Activated CD4-positive, alpha-beta T cell treated with anti-CD3 and anti-CD28 coated beads for 1 hour (primary cell): ENCODE data around the gene IGF2BP2.

ENCODE experiments used
- DNase-seq: peaks from one replicate; pipeline ENCODE4 v3.0.0-alpha.2; 2020

Gene IGF2BP2

DNA sequence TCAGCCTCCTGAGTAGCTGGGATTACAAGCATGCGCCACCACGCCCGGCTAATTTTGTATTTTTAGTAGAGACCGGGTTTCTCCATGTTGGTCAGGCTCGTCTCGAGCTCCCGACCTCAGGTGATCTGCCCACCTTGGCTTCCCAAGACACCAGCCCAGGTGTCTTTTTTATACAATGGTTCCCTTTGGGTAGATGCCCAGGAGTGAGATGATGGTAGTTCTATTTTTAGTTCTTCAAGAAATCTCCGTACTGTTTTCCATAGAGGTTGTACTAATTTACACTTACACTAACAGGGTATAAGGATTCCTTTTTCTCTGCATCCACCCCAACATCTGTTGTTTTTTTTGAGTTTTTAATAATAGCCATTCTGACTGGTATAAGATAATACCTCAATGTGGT, 94.3 kb downstream of the IGF2BP2 start:
- DNase-seq = no peak

DNA sequence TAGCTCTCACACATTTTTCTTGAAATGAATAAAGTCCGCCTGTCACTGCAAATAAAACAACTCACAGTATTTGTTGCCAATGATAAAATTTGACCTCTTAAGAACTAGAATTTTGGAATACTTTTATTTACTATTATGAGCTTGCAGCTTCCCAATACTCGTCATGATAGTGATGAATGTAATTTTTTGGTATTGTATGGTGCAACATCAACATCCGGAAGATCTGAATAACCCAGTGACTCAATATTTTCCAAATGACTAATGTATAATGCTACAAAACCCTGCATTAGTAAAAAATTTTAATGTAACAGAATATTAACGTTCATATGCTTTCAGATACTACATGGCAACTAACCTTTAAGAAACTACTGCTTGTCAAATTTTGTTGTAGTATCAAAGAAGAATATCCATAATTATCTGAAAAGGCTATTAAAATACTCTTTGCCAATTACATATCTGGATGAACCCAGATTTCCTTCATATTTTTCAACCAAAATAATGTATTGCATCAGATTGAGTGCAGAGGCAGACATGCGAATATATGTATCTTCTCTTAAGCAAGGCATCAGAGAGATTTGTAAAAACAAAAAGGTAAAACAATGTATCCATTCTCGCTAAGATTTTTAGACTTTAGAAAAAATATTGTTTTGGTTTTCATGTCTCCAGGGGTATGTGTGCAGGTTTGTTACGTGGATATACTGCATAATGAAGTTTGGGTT, 95.3 kb downstream of the IGF2BP2 start:
- DNase-seq = no peak

DNA sequence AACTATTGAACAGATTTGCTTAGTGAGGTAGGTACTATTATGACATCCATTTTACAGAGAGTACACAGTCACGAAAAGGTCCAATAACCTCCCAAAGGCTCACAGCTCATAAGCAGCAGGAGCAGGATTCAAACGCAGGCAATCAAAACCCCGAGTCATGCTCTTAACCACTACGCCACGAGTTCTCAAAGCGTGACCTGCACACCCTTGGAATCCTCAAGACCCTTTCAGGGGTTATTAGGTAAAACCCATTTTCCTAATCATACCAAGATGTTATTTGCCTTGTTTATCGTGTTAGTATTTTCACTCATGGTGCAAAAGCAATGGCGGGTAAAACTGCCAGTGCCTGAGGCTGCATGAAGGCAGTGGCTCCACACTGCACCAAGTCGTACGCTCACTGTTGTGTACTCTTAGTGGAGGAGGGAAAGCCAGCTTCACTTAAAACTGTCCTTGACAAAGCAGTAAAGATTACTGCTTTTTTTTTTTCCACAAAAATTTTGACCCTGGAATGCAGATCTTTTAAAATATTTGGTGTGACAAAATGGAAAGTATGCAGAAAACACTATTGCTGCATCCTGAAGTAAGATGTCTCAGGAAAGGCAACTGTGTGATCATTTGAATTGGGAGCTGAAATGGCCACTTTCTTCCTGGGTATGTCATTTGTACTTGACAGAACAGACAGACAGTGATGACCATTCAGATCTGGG, 96.1 kb downstream of the IGF2BP2 start:
- no peak for DNase-seq

DNA sequence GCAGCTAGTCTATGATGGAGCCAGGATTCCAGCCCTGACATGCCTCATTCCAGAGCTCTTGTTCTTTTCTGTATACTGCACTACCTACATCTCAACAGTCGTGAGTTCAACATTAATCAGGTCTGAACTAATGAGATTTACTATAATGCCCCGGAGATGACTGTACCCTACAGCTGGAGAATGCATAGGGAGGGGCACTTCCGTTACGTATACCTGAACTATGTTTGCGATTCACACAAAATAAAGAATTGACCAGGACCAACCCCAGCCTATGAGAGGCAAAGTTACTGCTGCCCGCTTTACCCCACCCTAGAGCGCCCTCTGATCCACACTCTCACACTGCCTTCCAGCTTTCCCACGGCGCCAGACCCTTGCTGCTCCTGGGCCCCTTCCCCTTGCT, 97.0 kb downstream of the IGF2BP2 start:
- DNase-seq = no peak

DNA sequence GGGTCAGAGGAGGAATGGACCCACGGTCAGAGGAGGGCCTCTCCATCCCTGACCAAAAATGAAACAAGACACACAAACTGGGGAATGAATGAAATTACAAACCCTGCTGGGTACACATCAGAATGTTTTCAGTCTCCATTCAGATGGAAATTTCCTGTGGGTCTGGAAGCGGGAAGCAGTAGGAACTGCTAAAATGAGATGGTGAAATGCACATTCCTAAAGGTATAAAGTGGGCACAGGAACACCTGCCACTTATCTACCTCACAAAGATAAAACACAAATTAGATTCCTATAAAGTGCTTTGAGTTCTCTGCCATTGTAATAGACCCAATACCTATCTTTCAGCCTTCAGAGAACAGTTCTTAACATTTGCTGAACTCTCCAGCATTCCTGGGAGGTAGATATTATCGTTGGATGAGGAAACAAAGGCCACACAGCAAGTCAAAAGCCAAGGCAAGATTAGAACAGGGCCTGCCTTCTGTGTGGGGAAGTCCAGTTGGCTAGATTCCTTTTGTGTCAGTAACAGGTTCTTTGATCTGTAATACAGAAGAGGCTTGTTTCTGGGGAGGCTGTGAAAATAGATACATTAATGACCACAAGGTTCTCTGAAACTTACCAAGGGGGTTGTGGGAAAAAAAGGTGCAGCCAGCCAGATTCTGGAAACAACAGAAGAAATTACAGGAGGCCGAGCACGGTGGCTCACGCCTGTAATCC, 98.4 kb downstream of the IGF2BP2 start:
- no peak for DNase-seq

DNA sequence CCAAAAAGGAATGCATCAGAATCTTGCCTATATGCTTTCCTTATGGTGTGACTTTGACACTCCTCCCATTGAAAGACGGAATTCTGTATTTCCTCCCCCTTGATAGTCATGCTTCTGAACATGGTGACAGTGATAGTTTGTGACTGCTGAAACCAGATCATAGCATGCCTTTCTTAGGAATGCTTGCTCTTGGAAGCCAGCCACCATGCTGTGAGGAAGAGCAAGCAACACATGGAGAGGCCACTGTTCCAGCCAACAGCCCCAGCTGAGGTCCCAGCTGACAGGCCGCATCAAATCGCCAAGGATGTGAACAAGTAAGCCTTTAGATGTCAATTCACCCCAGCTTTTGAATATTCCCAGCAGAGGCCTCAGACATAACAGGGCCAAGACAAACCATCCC, 100.1 kb downstream of the IGF2BP2 start:
- no peak for DNase-seq

DNA sequence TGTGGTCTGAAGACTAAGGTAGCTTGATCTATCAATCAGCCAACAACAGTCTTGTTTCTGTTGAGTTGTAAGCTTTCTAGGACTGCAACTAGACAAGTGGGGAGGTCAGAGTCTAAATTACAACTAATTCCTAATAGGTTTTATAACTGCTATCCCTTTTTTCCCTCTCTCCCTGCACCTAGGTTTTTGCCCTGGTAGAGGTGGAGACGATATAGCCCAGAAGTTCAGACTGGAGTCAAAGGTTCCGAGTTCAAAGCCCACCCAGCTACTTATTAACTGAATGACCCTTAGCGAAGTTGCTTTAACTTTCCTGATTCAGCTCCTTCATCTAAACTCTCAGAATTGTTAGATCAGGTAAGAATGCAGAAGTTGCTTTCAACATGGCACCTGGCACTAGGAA, 100.6 kb downstream of the IGF2BP2 start:
- no peak for DNase-seq

DNA sequence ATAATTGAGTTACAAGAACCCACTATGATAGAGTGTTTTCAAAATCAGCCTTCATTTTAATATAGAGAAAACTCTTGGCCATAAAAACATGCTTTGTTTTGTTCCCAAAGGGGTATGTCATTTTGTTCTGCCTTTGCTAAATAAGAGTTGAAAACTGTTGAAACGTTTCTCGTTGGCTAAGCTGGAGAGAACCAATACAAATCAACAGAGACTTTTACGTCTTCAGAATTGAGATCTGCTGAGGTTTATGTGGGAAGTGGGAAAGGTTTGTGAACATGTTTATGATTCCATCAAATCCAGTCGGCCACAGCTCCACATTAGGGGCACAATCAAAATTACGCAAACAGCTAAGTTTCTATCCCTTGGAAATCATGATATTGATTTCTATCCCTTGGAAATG, 102.0 kb downstream of the IGF2BP2 start:
- DNase-seq = no peak

DNA sequence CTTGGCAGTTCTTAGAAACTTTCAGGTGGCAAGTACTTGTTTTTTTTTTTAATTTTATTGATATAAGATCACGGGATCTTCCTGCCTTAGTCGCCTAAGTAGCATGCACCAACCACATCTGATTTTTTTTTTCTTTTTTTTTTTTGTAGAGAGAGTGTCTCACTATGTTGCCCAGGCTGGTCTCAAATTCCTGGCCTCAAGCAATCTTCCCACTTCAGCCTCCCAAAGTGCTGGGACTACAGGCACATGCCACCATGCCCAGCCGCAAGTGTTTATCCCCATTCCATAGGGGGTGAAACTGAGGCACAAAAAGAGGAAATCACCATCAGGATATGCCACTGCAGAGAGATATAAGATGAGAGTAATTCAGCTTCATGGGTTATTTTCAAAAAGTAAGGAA, 102.9 kb downstream of the IGF2BP2 start:
- no peak for DNase-seq

DNA sequence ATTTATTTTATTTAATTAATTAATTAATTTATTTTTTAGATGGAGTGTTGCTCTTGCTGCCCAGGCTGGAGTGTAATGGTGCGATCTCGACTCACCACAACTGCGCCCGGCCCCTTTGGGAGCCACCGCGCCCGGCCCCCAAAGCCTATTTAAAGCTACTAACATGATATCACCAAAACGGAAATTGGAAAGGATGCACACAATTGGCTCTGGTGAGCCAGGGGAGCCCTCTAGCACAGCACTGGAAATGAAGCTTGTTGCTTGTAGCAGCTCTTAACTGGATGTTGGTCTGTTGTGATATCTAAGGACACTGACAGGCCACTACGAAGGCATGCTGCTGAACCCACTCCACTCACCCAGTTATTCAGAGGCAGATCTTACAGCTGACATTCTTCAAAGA, 104.5 kb downstream of the IGF2BP2 start:
- DNase-seq = no peak

DNA sequence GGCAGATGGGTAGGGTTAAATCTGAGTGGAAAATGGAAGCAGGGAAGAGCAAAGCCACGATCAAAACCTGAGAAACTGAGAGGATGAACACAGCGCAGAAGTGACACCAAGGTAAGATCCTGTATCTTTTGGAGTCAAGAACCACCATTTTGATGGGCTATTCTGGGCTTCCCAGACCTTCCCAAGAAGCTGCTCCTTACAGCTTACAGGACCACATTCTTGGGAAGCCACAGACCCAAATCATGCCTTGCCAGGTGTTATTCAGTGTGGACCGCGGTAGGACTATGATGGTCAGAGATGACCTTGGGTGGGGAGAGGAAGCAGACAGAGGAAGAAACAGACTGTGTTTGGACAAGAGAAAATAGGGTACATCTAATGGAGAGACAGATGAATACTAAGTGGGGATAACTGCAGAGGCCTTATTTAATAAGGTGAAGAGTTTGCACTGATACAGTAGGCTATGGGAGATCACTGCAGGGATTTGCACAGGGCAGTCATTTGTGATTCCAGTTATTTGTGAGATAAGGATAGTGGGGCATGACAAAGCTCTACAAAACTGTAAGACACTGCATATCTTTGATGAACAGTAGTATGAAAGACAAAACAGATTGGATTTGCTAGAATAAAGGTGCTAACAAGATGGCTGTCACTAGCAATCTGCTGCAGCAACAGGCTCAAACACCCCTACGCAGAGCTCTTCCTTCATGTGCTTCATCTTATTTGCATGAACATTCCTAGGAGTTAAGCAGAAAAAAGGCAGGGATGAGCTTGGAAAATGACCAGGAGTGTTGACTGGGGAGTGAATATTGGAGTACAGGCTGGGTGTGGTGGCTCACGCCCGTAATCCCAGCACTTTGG, 105.9 kb downstream of the IGF2BP2 start:
- no peak for DNase-seq

DNA sequence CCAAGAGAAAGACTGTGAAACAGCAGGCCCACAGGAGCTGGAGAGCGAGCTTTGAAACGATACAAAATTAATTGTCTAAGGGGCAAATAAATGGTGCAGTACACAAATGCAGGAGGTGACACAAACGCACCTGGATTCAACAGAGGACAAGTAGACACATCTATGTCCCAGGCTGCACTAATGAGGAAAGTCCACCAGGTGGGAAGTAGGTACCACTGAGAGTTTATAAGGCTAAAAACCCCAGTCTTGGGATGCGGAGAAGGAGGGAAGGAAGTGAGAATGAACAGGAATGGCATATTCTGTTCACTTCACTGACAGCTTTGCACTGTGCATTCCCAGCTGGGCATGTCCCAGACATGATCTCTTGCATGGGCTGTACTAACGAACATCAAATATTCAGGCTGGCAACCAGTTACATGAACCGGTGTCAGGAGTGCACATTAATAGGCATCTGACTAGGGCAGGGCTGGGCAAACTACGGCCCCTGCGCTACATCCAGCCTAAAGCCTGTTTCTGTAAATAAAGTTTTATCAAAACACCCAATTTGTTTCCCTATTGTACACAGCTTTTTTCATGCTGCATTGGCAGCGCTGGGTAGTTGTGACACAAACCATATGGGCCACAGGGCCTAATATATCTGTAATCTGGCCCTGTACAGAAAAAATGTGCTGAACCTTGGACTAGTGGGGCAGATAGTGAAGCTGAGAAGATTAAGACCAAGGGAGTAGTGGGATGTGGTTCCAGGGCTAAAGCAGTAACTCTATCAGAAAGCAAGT, 107.0 kb downstream of the IGF2BP2 start:
- DNase-seq = no peak

DNA sequence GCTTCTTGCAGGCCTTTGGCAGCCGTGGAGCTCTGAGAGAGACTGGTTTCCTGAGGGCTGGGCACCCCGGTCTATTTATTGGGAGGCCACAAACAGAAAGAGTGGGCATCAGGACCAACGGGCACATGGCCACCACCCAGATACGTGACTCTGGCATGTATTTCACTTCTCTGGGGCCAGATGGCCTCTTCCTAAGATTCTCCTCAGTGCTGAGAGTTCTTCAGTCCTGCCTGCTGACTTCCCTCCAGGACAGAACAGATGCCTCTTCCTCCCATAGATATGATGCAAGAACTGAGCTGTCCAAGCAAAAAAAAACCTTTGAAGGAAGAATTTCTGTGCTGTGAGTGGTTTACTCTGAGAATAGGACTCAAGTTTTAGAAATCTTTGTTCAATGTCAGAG, 107.7 kb downstream of the IGF2BP2 start:
- no peak for DNase-seq

DNA sequence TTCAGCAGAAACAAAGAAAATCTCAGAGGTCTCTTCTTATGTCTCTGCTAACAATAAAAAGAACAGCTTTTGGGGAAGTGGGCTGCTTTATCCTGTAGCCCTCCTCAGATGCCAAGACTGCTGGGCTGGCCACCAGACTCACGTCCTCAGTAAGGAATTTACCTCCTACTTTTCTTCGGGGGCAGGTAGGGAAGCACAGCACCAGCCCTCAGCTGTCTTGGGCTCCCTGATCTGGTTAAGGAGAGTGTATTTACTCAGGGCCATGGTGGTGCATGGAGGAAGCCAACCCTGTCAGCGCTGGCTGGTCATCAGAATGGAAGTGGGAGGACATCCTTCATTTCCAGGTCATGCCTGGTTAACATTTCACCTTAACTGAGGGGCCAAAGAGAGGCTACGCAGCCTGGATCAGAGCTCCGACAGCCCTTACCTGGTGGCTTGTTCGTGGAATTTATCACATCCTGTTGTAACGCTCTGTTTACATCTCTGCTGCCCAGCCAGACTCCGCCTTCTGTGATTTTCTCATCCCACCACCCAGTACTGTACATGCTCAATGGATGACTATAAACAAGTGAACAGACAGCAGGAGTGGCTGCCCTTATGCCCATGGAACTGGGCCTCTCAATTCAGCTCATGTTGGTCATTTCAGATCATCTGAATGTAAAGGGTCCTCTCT, 108.3 kb downstream of the IGF2BP2 start:
- DNase-seq = no peak

DNA sequence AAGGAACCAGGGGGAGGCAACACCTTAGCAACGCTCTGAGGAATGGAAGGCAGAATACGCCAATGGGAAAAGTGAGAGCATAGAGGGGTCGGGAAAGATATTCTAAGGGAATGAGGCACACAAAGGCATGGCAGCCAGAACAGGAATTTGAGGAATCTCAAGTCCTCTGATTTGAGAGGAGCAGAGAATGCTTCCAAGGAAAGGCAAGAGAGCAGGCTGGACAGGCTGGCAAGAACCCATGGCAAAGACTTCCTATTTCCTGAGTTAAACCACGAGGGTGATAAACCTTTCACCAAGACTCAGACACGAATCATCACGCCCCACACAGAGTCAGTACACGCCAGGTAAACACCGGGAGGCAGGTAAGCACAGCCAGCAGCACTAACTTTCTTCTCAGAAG, 109.8 kb downstream of the IGF2BP2 start:
- no peak for DNase-seq

DNA sequence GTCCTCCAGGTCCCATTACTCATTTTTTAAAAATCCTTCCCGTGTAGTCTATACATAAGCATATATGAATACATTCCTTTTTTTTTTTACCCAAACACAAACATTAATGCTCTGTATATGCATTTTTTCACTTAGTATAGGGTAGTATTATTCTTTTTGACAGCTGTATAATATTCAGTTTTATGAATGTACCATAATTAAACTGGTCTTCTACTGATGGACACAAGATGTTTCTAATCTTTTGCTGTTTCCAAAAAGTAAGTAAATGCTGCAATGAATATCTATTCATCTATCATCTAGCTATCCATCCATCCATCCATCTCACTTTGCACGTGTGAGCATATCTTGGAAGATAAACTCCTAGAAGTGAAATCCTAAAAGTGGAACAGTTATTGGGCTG, 110.8 kb downstream of the IGF2BP2 start:
- DNase-seq = no peak

DNA sequence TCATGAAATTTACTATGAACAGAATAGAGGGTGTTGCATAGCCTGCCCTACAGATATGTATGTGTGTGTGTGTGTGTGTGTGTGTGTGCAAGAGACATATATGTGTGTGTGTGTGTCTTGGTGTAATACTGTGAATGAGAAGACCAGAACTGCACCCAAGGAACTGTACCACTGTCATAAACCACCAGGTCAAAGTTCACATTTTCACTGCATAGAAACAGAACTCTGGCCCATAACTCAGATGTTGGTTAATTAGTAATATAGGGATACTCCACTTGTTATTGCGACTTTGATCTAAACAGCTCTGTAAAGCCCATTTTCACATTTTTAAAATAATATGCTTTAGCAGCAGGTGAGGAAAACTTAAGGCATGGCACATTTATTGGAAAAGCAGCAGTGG, 111.8 kb downstream of the IGF2BP2 start:
- no peak for DNase-seq

DNA sequence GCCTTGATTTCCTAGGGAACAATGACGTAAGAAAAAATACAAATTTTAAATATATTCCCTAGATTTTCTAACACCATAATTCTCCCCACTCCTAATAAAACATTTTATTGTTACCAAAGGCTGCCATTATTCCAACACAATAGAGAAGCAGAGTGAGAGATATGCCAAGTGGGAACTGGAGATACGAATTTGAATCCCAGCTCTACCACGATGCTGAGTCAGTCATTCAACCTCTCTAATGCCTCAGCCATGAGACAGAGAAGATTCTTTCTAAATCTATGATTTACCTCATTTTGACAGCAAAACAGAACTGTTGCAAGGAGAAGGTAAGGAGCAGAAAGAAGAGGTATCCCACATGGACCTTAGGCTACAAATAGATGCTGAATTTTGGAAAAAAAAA, 112.5 kb downstream of the IGF2BP2 start:
- no peak for DNase-seq

DNA sequence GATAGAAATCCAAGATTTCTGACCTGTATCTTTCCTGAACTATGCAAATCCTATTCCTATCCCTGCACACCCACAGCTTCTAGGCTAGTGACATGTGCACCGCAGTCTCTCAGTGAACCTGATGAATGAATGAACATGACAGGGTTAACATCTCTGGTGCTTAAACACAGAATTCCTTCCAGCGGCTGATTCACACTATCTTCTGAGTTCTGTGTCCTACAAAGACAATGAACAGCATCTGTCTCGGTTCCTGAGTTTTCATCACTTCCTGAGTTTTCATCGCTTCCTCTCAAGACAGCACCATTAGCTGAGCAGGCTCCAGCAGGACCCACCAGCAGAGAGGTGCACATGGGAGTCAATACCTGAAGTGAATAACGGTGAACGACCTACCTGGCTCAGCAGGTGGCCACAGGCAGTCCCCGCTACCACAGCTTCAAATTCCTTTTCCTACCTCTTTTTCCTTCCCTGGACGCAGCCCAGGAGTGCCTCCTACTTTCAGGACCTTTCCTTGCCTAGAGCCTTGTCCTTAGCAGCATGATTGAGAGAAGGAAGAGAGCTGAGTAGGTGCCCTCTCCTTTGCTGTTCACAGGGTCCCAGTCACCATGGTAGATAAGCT, 113.5 kb downstream of the IGF2BP2 start:
- no peak for DNase-seq

DNA sequence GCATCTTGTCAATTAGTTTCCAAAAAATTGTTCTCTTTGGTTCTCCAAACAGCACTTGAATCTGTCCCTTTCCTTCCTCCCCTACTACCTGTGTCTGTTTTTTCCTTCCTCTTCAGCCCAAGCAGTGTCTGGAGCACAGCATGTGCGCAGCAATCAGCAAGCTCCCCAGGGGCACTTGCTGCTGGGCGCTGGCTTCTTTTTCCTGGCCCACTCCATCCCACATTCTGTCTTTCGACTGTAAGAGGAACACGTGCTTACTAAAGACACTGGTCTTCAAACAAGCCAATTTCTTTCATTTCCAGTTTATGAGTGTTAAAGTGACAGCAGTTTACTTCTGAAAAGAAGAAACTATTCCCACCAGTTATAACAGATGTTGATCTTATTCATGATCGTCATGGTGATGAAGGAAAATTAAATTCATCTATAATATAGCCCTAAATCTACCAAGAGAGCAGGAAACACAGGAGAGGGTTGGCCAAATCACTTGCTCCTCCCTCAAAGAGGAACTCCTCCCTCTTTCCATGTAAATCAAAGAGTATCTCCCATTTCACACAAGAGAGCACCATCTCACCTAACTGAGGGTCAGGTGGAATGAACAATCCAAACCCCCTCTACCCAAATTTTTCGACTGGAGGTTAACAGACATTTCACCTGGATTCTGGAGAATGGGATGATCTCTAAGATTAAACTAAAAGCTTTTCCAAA, 115.4 kb downstream of the IGF2BP2 start:
- DNase-seq = no peak

DNA sequence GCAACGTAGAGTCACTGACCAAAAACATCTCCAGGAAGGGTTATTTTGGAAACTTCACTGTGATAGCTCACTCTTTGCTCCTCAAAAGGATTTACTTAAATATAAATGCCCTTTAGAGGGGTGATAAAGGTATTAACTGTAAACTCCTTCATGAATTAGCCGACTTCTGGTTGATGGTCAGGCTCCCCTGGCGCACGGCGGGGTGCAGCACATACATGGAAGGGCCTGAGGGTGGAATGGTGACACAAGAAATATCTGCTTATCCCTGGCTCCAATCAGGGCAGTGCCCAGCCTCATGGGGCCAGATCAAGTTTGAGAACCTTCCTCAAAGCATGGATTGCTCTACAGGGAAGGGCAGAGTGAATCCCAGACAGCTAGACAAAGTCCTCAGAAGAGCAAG, 116.5 kb downstream of the IGF2BP2 start:
- DNase-seq = no peak
